Stimulated activated CD8-positive, alpha-beta memory T cell treated with anti-CD3 and anti-CD28 coated beads, Interleukin-2, amount 100 ng/mL, for 1 hour (primary cell): Measurements from ENCODE around the gene SGSH.
A peak's percentile ranks its signal among the peaks of the same experiment; 100 is the strongest.
"Not testable (repeated sequence)": the region's sequence is repeated elsewhere in the genome, so short reads cannot be mapped to it uniquely, and the experiment has no call there.

Source experiments
- DNase-seq, 2 donors: peaks; one replicate each; pipeline ENCODE4 v3.0.0-alpha.2; 2020; ENCODE audit warnings: low read depth in 2 of 2

The SGSH gene

GRCh38 chr17:80220054-80220735 is at the start of gene SGSH, which contains the start of gene SLC26A11:
Gene SGSH, minus strand, starts transcription at chr17:80220333. Its CDS starts 20 bp downstream, at chr17:80220313.
Gene SLC26A11, plus strand, starts transcription at chr17:80220427. Its CDS starts 1,134 bp downstream, at chr17:80221561.
- DNase-seq = peak; percentile 11 to 32

- DNase-seq = no peak
These were observed 49.3 kb upstream of the SGSH start for GRCh38 chr17:80269405-80269807.

- no peak for DNase-seq
These were observed 48.3 kb upstream of the SGSH start for GRCh38 chr17:80268427-80268826.

- DNase-seq = no peak
These were observed 47.3 kb upstream of the SGSH start for GRCh38 chr17:80267391-80267790.

- DNase-seq = peak in 1 of 2 donors; percentile 38
These were observed 45.3 kb upstream of the SGSH start for GRCh38 chr17:80265205-80266068.

GRCh38 chr17:80264205-80265075 is 44.3 kb upstream of the SGSH start:
- DNase-seq = peak in 1 of 2 donors; percentile 33

GRCh38 chr17:80263253-80264204 is 43.4 kb upstream of the SGSH start:
- peak; percentile 66 to 79 for DNase-seq

- DNase-seq = no peak
These were observed 42.7 kb upstream of the SGSH start for GRCh38 chr17:80262775-80263244.

GRCh38 chr17:80262291-80262690 is 42.2 kb upstream of the SGSH start:
- no peak for DNase-seq

- DNase-seq = no peak
These were observed 41.8 kb upstream of the SGSH start for GRCh38 chr17:80261895-80262279.

- peak in 1 of 2 donors; percentile 50 for DNase-seq
These were observed 41.2 kb upstream of the SGSH start for GRCh38 chr17:80261159-80261894.

GRCh38 chr17:80260791-80261158 is 40.6 kb upstream of the SGSH start, which contains the start of gene RNF213:
Gene RNF213, plus strand, starts transcription at chr17:80260852. Its CDS starts 2,830 bp downstream, at chr17:80263682.
- peak in 1 of 2 donors; percentile 30 for DNase-seq

- DNase-seq = peak; percentile 56 to 66
These were observed 40.0 kb upstream of the SGSH start for GRCh38 chr17:80260069-80260535.

GRCh38 chr17:80259457-80260068 is 39.4 kb upstream of the SGSH start:
- DNase-seq = no peak

GRCh38 chr17:80258296-80258695 is 38.2 kb upstream of the SGSH start:
- DNase-seq = not testable (repeated sequence)

- no peak for DNase-seq
These were observed 37.6 kb upstream of the SGSH start for GRCh38 chr17:80257716-80258213.

- no peak for DNase-seq
These were observed 35.9 kb upstream of the SGSH start for GRCh38 chr17:80256034-80256350.

- DNase-seq = peak in 1 of 2 donors; percentile 19
These were observed 34.5 kb upstream of the SGSH start for GRCh38 chr17:80254396-80255251.
